ENCODE results near the gene RAD23B. TPM values are rescaled to one million over a fixed set of nuclear protein-coding genes. Genes with fewer than 3 reads are reported as not detected.

Gene RAD23B
- total and polyA plus RNA-seq, 2 of the 13 experiments (the other 11 are each of a cell fraction or from before 2014, with no cell fraction given), result 133 to 156 TPM

GRCh38 chr9:107367727-107368502 is 84.8 kb downstream of the RAD23B start (continued):
- TF ChIP-seq ATF2 (CRISPR knock-in tag; IDR thresholded peaks at IDR 0.05) (no peak), ATF4 (CRISPR knock-in tag; IDR thresholded peaks at IDR 0.05) (no peak), ZNF660 (CRISPR knock-in tag; IDR thresholded peaks at IDR 0.05; ENCODE audit: borderline replicate concordance, low read depth) (no peak), ZNF781 (CRISPR knock-in tag; IDR thresholded peaks at IDR 0.05; ENCODE audit: borderline replicate concordance, not compliant biosample characterization) (no peak), ZNF124 (CRISPR knock-in tag; IDR thresholded peaks at IDR 0.05) (no peak), YY1 (IDR thresholded peaks at IDR 0.05; ENCODE audit: insufficient read depth, insufficient replicate concordance, low read depth, low read length) (no peak), BCL6 (CRISPR knock-in tag; IDR thresholded peaks at IDR 0.05) (no peak), ZNF431 (CRISPR knock-in tag; IDR thresholded peaks at IDR 0.05; ENCODE audit: borderline replicate concordance, low read depth) (no peak), SNAI1 (CRISPR knock-in tag; IDR thresholded peaks at IDR 0.05; ENCODE audit: borderline replicate concordance) (no peak), ZNF12 (CRISPR knock-in tag; IDR thresholded peaks at IDR 0.05) (peak; percentile 49; the same call in 1 of the 2 replicates), HIC2 (CRISPR knock-in tag; IDR thresholded peaks at IDR 0.05; ENCODE audit: low read depth) (no peak), ZNF883 (CRISPR knock-in tag; IDR thresholded peaks at IDR 0.05; ENCODE audit: not compliant biosample characterization) (no peak), UBTF (CRISPR knock-in tag; IDR thresholded peaks at IDR 0.05) (no peak), AHDC1 (CRISPR knock-in tag; IDR thresholded peaks at IDR 0.05; ENCODE audit: borderline replicate concordance) (no peak; the same call in 1 of the 2 replicates), FLYWCH1 (CRISPR knock-in tag; IDR thresholded peaks at IDR 0.05) (no peak)

All from HepG2 (cell line).